ENCODE results near the gene PLEKHA6. TPM values are rescaled to one million over a fixed set of nuclear protein-coding genes. Genes with fewer than 3 reads are reported as not detected.

The PLEKHA6 gene
- total and polyA plus RNA-seq, 2 of the 8 experiments (the other 6 are each of a cell fraction or from before 2014, with no cell fraction given), result 4.8 to 20.2 TPM

- Histone ChIP-seq H2BK120ac (replicated peaks; ENCODE audit: low read depth, low read length) (no peak overlapping the region), H3K27me3 (replicated peaks in 1 of 4; ENCODE audit: control insufficient read depth in 3 of 4, extremely low read depth in 1 of 4, insufficient read depth in 3 of 4, low read length in 3 of 4) (no peaks in the 10 kb centered on the region), H2BK12ac (ENCODE audit: low read depth, low read length) (no peak overlapping the region), H3K36me3 (ENCODE audit: control insufficient read depth in 2 of 4, insufficient read depth in 4 of 4, low read length in 3 of 4) (no peaks in the 10 kb centered on the region; a peak in 1 of 8 replicates), H3K23me2 (ENCODE audit: low read depth, low read length) (no peaks in the 10 kb centered on the region), H2BK5ac (ENCODE audit: low read depth, low read length) (no peak overlapping the region), H4K20me1 (replicated peaks in 1 of 2; ENCODE audit: control insufficient read depth in 1 of 2, insufficient read depth in 2 of 2, low read length in 2 of 2) (no peaks in the 10 kb centered on the region), H2AK5ac (ENCODE audit: low read depth, low read length) (no peak overlapping the region), H4K5ac (ENCODE audit: insufficient read length, low read depth, low read length) (no peak overlapping the region), H3K4me1 (replicated peaks in 1 of 4; ENCODE audit: control insufficient read depth in 3 of 4, insufficient read depth in 4 of 4, low read length in 3 of 4) (0 out of 7 replicates have a peak, but pooled peaks cover 0 to 2% (median 0%) of the 10 kb centered on the region in 4 experiments), H2BK15ac (ENCODE audit: low read length) (no peak overlapping the region), H3K18ac (ENCODE audit: extremely low read depth, low read length) (no peak overlapping the region), H2AFZ (ENCODE audit: low read length) (no peak overlapping the region), H3K9me3 (ENCODE audit: insufficient read depth in 2 of 2, low read depth in 1 of 2, low read length in 1 of 2) (no peaks in the 10 kb centered on the region), H4K8ac (ENCODE audit: extremely low read depth, insufficient read depth, low read length) (no peak overlapping the region), H3K4me2 (ENCODE audit: insufficient read depth in 1 of 2, low read depth in 2 of 2, low read length in 2 of 2) (no peak overlapping the region), H3K56ac (replicated peaks; ENCODE audit: insufficient read length, low read depth, low read length) (no peak overlapping the region), H3K9ac (replicated peaks in 1 of 4; ENCODE audit: extremely low read depth in 1 of 4, low read depth in 3 of 4, low read length in 3 of 4) (no peak overlapping the region), H3K4me3 (ENCODE audit: extremely low read depth in 1 of 4, insufficient read depth in 2 of 4, low read depth in 3 of 4, low read length in 4 of 4) (no peak overlapping the region), H3K4ac (replicated peaks; ENCODE audit: insufficient read length, low read depth, low read length) (no peak overlapping the region), H3K79me1 (ENCODE audit: low read depth, low read length) (no peaks in the 10 kb centered on the region), H2BK20ac (ENCODE audit: low read length) (no peak overlapping the region), H4K91ac (replicated peaks; ENCODE audit: insufficient read length, low read length) (no peak overlapping the region), H3K23ac (ENCODE audit: insufficient read length) (no peak overlapping the region), H3K14ac (ENCODE audit: insufficient read length) (no peak overlapping the region), H3K27ac (ENCODE audit: low read depth, low read length) (no peak overlapping the region), H3K79me2 (ENCODE audit: control insufficient read depth in 1 of 2, insufficient read depth in 2 of 2, low read length in 2 of 2) (no peaks in the 10 kb centered on the region)
- ChIA-PET POLR2A (ENCODE audit: partially characterized antibody) (interaction anchor here (0.9 to 1.3 kb wide), 2 partner anchors 9 to 32 kb away, joined by 3 to 4 read pairs; partner anchors contain the start of gene GOLT1A), CTCF (ENCODE audit: partially characterized antibody) (interaction anchor here (0.6 to 1.7 kb wide), 8 partner anchors 10 to 1029 kb away, joined by 3 to 6 read pairs (median 5); partner anchors contain the start of gene PLEKHA6)
- FAIRE-seq (no peak), DNase-seq (ENCODE audit: low read depth in 1 of 2, low spot score in 2 of 2) (no peak)
- 95% methylated on average over 14 of the region's 17 CpGs; no CpG with 5 or more reads in 1 of the 2 experiments for WGBS, 2 experiments (ENCODE audit: extremely low coverage in 1 of 2, insufficient coverage in 1 of 2, insufficient read length in 1 of 2, insufficient replicate concordance in 2 of 2, low coverage in 1 of 2, low lambda C conversion rate in 2 of 2, missing lambda C conversion rate in 1 of 2)
- TF ChIP-seq RXRA (IDR thresholded peaks at IDR 0.05; ENCODE audit: insufficient read depth, low read depth, low read length) (no peak), PHF8 (conservative IDR thresholded peaks at IDR 0.05; ENCODE audit: low read depth, low read length) (no peak), SUZ12 (IDR thresholded peaks at IDR 0.05; ENCODE audit: low read length) (no peak), CHD1 (IDR thresholded peaks at IDR 0.05; ENCODE audit: low read depth, low read length) (no peak), RNF2 (IDR thresholded peaks at IDR 0.05; ENCODE audit: borderline replicate concordance, low read depth, low read length, missing control alignments, poor library complexity, severe bottlenecking) (no peak), SIX5 (IDR thresholded peaks at IDR 0.05; ENCODE audit: low read depth, low read length) (no peak), POU5F1 (IDR thresholded peaks at IDR 0.05; ENCODE audit: low read depth, low read length) (no peak), TAF7 (optimal IDR thresholded peaks at IDR 0.05; ENCODE audit: borderline replicate concordance, low read depth, low read length) (no peak), POLR2A (IDR thresholded peaks at IDR 0.05; ENCODE audit: control extremely low read depth in 1 of 2, low read depth in 2 of 2, low read length in 2 of 2) (no peak), RBBP5 (IDR thresholded peaks at IDR 0.05; ENCODE audit: borderline replicate concordance, low read depth, low read length) (no peak), TAF1 (IDR thresholded peaks at IDR 0.05; ENCODE audit: low read depth, low read length) (no peak), GABPA (IDR thresholded peaks at IDR 0.05; ENCODE audit: borderline replicate concordance, insufficient read depth, low read length) (no peak), BRCA1 (IDR thresholded peaks at IDR 0.05; ENCODE audit: low read depth, low read length) (no peak)
Observed at GRCh38 chr1:204223129-204223860, 136.4 kb downstream of the PLEKHA6 start.
